Vagina (tissue), 2 donors: ENCODE data around the gene SLC8A2.

Experiments
- CTCF ChIP-seq, 3 experiments: fragments of 450-650 bp in 2 of 3; fragments of 200-600 bp in 1 of 3; sonication (generic) in 1 of 3; IDR thresholded peaks; one replicate each; pipeline ENCODE4 v1.5.1; 2017 to 2019; ENCODE audit warnings: antibody characterized with exemption in 3 of 3, mild to moderate bottlenecking in 2 of 3, moderate library complexity in 2 of 3
- POLR2A ChIP-seq, 2 donors: fragments of 450-650 bp; IDR thresholded peaks; one replicate each; pipeline ENCODE4 v1.6.1; 2017; ENCODE audit warnings: antibody characterized with exemption in 2 of 2, mild to moderate bottlenecking in 2 of 2, moderate library complexity in 2 of 2
- POLR2AphosphoS5 ChIP-seq, 2 donors: sonication (generic); formaldehyde crosslinking; IDR thresholded peaks; one replicate each; pipeline ENCODE4 v1.9.0; 2017; ENCODE audit warnings: antibody characterized with exemption in 2 of 2, mild to moderate bottlenecking in 2 of 2, low read depth in 1 of 2; ENCODE audit not compliant: insufficient read depth in 1 of 2

GRCh38 chr19:47415953-47416642 lies 55.6 kb downstream of the SLC8A2 start:
- TF ChIP-seq CTCF (IDR thresholded peaks at IDR 0.05) (no peak), POLR2A (IDR thresholded peaks at IDR 0.05) (no peak), POLR2AphosphoS5 (IDR thresholded peaks at IDR 0.05; ENCODE audit: insufficient read depth in 1 of 2, low read depth in 1 of 2) (no peak)
